HEK293T (cell line): Measurements from ENCODE around the gene CLMN.
A peak's percentile ranks its signal among the peaks of the same experiment; 100 is the strongest.

ENCODE experiments used
- CTCF ChIA-PET: fragments of 350-600 bp; formaldehyde crosslinking; extraction: SDS; loops from one replicate; lab custom pipeline; 2021; ENCODE audit warnings: antibody characterized with exemption, inconsistent platforms; lab: Yijun Ruan, JAX
- POLR2A ChIA-PET: fragments of 350-600 bp; formaldehyde crosslinking; extraction: SDS; loops from one replicate; lab custom pipeline; 2020; ENCODE audit warnings: antibody characterized with exemption, inconsistent platforms; lab: Yijun Ruan, JAX
- DNase-seq: peaks from one replicate; pipeline ENCODE4 v3.0.0; 2012; ENCODE audit warnings: mixed read lengths; ENCODE audit errors: extremely low spot score
- ARNT ChIP-seq: fragments of 450-650 bp; IDR thresholded peaks from 2 replicates; pipeline ENCODE4 v1.6.1; 2017; ENCODE audit warnings: mild to moderate bottlenecking
- BHLHE40 ChIP-seq: fragments of 450-650 bp; IDR thresholded peaks from 2 replicates; pipeline ENCODE4 v1.6.1; 2016; ENCODE audit warnings: mild to moderate bottlenecking, moderate library complexity, borderline replicate concordance
- CTBP1 ChIP-seq: fragments of 450-650 bp; IDR thresholded peaks from 2 replicates; pipeline ENCODE4 v1.6.1; 2016; ENCODE audit warnings: borderline replicate concordance
- ELF4 ChIP-seq: fragments of 450-650 bp; IDR thresholded peaks from 2 replicates; pipeline ENCODE4 v1.6.1; 2017; ENCODE audit warnings: antibody characterized with exemption
- FOXA1 ChIP-seq: fragments of 450-650 bp; IDR thresholded peaks from 2 replicates; pipeline ENCODE4 v1.6.1; 2016; ENCODE audit warnings: mild to moderate bottlenecking
- FOXK2 ChIP-seq: fragments of 450-650 bp; IDR thresholded peaks from 2 replicates; pipeline ENCODE4 v1.6.1; 2016; ENCODE audit warnings: mild to moderate bottlenecking
- HDGF ChIP-seq: fragments of 450-650 bp; IDR thresholded peaks from 2 replicates; pipeline ENCODE4 v1.6.1; 2017; ENCODE audit warnings: antibody characterized with exemption, borderline replicate concordance
- L3MBTL2 ChIP-seq: fragments of 450-650 bp; conservative IDR thresholded peaks from 2 replicates; pipeline ENCODE4 v1.6.1; 2016; ENCODE audit warnings: mild to moderate bottlenecking
- LEF1 ChIP-seq: fragments of 450-650 bp; IDR thresholded peaks from 2 replicates; pipeline ENCODE4 v1.6.1; 2017; ENCODE audit warnings: mild to moderate bottlenecking, borderline replicate concordance
- NFRKB ChIP-seq: fragments of 450-650 bp; IDR thresholded peaks from 2 replicates; pipeline ENCODE4 v1.6.1; 2016; ENCODE audit warnings: mild to moderate bottlenecking, moderate library complexity
- PKNOX1 ChIP-seq: fragments of 450-650 bp; IDR thresholded peaks from 2 replicates; pipeline ENCODE4 v1.6.1; 2016
- SP1 ChIP-seq: fragments of 450-650 bp; IDR thresholded peaks from 2 replicates; pipeline ENCODE4 v1.6.1; 2017
- SUZ12 ChIP-seq: fragments of 450-650 bp; IDR thresholded peaks from 2 replicates; pipeline ENCODE4 v1.6.1; 2016; ENCODE audit warnings: mild to moderate bottlenecking
- TARDBP ChIP-seq: fragments of 450-650 bp; IDR thresholded peaks from 2 replicates; pipeline ENCODE4 v1.6.1; 2016
- ZNF384 ChIP-seq: fragments of 450-650 bp; IDR thresholded peaks from 2 replicates; pipeline ENCODE4 v1.6.1; 2016

Gene CLMN

GRCh38 chr14:95292660-95293425, 26.9 kb downstream of the CLMN start:
- no peak for TF ChIP-seq SUZ12
- TF ChIP-seq FOXA1, result no peak
- no peak for TF ChIP-seq LEF1
- no peak for TF ChIP-seq ARNT
- CTCF ChIA-PET, result no interaction called here

DNA sequence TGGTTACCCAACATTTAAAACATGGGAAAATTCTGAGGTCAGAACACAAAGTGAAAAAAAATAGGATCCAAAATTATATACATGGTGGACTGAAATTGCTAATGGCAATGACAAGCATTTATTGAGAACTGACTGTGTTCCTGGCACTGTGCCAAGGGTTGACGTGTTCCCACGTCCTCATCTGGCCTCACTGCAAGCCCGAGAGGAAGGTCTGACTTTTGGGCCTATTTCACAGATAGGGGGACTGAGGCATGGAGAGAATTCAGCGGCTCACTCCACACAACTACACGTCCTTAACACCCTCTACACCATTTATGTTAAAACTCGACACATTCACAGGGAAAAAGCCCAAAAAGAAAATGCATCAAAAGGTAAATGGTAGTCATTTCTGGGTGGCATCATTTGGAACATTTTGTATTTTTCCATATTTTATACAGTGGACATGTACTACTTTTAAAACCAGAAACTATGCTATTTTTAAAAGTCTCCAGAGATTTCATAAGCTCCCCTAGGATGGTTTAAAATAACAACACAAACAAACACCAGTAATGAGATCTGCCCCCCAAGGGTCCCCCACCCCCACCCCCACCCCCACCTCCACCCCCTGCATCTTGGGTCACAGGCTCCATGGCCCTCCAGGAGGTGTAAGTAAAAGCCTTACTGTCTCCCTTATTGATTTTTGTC, 27.7 kb downstream of the CLMN start:
- ChIA-PET CTCF (no interaction called here), POLR2A (no interaction called here)
- DNase-seq, result peak; percentile 45
- TF ChIP-seq PKNOX1 (no peak), FOXK2 (no peak), SP1 (no peak), BHLHE40 (no peak), ARNT (no peak), ELF4 (no peak), FOXA1 (no peak), CTBP1 (no peak), L3MBTL2 (no peak), TARDBP (no peak), ZNF384 (no peak), NFRKB (no peak), LEF1 (no peak)

More at GRCh38 chr14:95292660-95293425, 26.9 kb downstream of the CLMN start:
- POLR2A ChIA-PET, result no interaction called here
- DNase-seq, result no peak

- ChIA-PET CTCF (no interaction called here), POLR2A (no interaction called here)
- no peak for TF ChIP-seq ZNF384
- TF ChIP-seq BHLHE40, result no peak
- no peak for TF ChIP-seq ARNT
- no peak for TF ChIP-seq L3MBTL2
- no peak for TF ChIP-seq FOXK2
- TF ChIP-seq HDGF, result no peak
- TF ChIP-seq CTBP1, result no peak
- no peak for TF ChIP-seq SP1
- TF ChIP-seq FOXA1, result no peak
- no peak for TF ChIP-seq LEF1
- TF ChIP-seq NFRKB, result no peak
- DNase-seq, result no peak
These were observed 28.8 kb downstream of the CLMN start for GRCh38 chr14:95290871-95291431.

DNA sequence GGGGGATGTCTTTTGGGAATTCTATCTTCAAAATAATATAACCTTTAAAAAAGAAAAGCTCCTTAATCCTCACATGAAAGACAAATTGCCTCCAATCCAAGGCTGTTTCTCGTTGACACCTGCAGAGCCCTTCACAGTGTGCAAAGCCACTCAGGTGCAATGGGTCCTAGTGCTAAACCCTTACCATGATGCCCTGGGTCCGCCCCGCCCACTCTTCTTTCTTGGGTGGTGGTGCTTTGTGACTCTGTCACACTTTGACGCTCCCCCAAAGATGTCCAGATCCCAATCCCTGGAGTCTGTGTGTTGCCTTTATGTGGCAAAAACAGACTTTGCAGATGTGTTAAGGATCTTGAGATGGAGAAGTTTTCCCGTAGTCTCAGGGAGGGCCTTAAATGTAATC, 29.7 kb downstream of the CLMN start:
- ChIA-PET POLR2A (no interaction called here), CTCF (no interaction called here)
- no peak for DNase-seq
- no peak for TF ChIP-seq HDGF
- no peak for TF ChIP-seq ZNF384
- no peak for TF ChIP-seq LEF1
- TF ChIP-seq FOXA1, result no peak
- TF ChIP-seq ELF4, result no peak
- TF ChIP-seq BHLHE40, result no peak
- TF ChIP-seq CTBP1, result no peak
- no peak for TF ChIP-seq FOXK2
- TF ChIP-seq SUZ12, result no peak
- no peak for TF ChIP-seq ARNT

DNA sequence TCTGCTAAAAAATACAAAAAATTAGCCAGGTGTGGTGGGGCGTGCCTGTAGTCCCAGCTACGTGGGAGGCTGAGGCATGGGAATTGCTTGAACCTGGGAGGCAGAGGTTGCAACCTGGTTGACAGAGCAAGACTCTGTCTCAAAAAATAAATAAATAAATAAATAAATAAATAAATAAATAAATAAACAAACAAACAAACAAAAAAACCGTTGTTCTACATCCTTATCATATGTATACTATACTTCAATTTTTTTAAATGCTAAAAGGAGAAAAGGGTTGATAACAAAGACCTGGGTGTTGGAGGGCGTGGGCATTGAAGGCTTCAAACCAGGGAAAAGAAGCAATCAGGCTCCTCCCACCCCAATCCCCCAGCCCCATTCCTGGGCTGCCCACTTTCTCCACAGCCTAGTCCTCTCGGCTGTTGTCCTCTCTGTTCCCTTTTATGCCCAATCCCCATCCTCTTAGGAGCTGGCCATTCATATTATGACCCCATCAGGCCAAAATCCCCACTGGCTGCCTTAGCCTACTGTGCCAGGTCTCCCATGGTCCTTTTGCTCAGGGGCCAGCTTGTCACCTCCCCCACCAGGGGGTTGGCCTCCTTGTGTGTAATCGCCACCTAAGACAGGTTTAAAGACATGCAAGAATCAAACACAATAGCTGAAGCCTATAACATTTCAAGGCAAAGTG, 30.2 kb downstream of the CLMN start:
- TF ChIP-seq FOXK2 (no peak), SP1 (no peak), BHLHE40 (no peak), FOXA1 (no peak), TARDBP (no peak), LEF1 (no peak)
- ChIA-PET POLR2A (no interaction called here), CTCF (no interaction called here)
- DNase-seq, result no peak

GRCh38 chr14:95288672-95289322, 30.9 kb downstream of the CLMN start:
- no peak for DNase-seq
- CTCF ChIA-PET, result no interaction called here
- POLR2A ChIA-PET, result no interaction called here
- no peak for TF ChIP-seq HDGF
- no peak for TF ChIP-seq TARDBP
